Sigmoid colon (tissue), 7 donors: ENCODE measurements around the gene LIPH. TPM values are rescaled to one million over a fixed set of nuclear protein-coding genes. Genes with fewer than 3 reads are reported as not detected.

ENCODE experiments used
- DNase-seq: peaks from one replicate; pipeline ENCODE4 v3.0.0-alpha.2; 2019
- H3K27ac ChIP-seq, 4 donors: fragments of 200-600 bp; sonication (generic); one replicate each; pipeline ENCODE4 v1.5.1; 2016 to 2019; ENCODE audit warnings: mild to moderate bottlenecking in 1 of 4
- H3K27me3 ChIP-seq, 3 donors: fragments of 200-600 bp; sonication (generic); one replicate each; pipeline ENCODE4 v1.5.1; 2019; ENCODE audit warnings: mild to moderate bottlenecking in 1 of 3
- H3K36me3 ChIP-seq, 4 donors: fragments of 200-600 bp; sonication (generic); one replicate each; pipeline ENCODE4 v1.5.1; 2016 to 2019
- H3K4me1 ChIP-seq, 4 donors: fragments of 200-600 bp; sonication (generic); one replicate each; pipeline ENCODE4 v1.5.1; 2017 to 2019
- H3K4me3 ChIP-seq, 4 donors: fragments of 200-600 bp; sonication (generic); one replicate each; pipeline ENCODE4 v1.5.1; 2017 to 2019; ENCODE audit warnings: mild to moderate bottlenecking in 2 of 4, moderate library complexity in 1 of 4
- H3K9me3 ChIP-seq, 4 donors: fragments of 200-600 bp in 3 of 4; sonication (generic) in 3 of 4; one replicate each; pipeline versions ENCODE4 v1.5.1 to v1.6.1; 2013 to 2019
- CTCF ChIP-seq, 4 experiments: fragments of 450-650 bp in 3 of 4; fragments of 200-600 bp in 1 of 4; IDR thresholded peaks; one replicate each; pipeline ENCODE4 v1.5.1; 2016 to 2019; ENCODE audit warnings: antibody characterized with exemption in 4 of 4, mild to moderate bottlenecking in 3 of 4, moderate library complexity in 2 of 4
- EP300 ChIP-seq, 4 donors: sonication (generic); formaldehyde crosslinking; IDR thresholded peaks; one replicate each; pipeline ENCODE4 v1.6.1; 2017; ENCODE audit warnings: antibody characterized with exemption in 4 of 4
- POLR2A ChIP-seq, 2 donors: fragments of 450-650 bp; IDR thresholded peaks; one replicate each; pipeline ENCODE4 v1.6.1; 2016; ENCODE audit warnings: antibody characterized with exemption in 2 of 2, mild to moderate bottlenecking in 2 of 2, moderate library complexity in 2 of 2
- POLR2AphosphoS5 ChIP-seq, 4 donors: sonication (generic); formaldehyde crosslinking; IDR thresholded peaks; one replicate each; pipeline ENCODE4 v1.6.1; 2017; ENCODE audit warnings: antibody characterized with exemption in 4 of 4
- WGBS, 2 donors: extraction: QIAGEN DNeasy Blood & Tissue Kit; methylation state at CpG; one replicate each; pipeline ENCODE4 v1.1.7; 2013; 5-methylcytosine and 5-hydroxymethylcytosine counted together
- intact Hi-C: fragments of 100-400 bp; cut with DNase I; formaldehyde crosslinking; loops from one replicate; pipeline ENCODE4 v1.15.1; 2023
- polyA plus RNA-seq, 3 donors: library from polyadenylated mRNA; stranded (reverse); fragments of 200-250 nt; gene quantifications; one replicate each; pipeline ENCODE4 v1.2.3, GENCODE V29; 2013
- total RNA-seq, 4 donors: library from RNA; depleted of rRNA; stranded (reverse); fragments of >200 nt; gene quantifications; one replicate each; pipeline ENCODE4 v1.1.0, GENCODE V29; 2016
- donor health status: healthy with polysubstance abuse.
- donor health status: Bipolar disorder and iron deficiency.
- donor health status: healthy.

Gene LIPH
- total and polyA plus RNA-seq, 7 donors, result 0.14 to 37.1 (median 16.2) TPM; not detected in 2

GRCh38 chr3:185460719-185461350, 91.6 kb downstream of the LIPH start:
- H3K27ac ChIP-seq, result no peak overlapping the region
- H3K4me3 ChIP-seq, result no peak overlapping the region
- WGBS, 2 donors, result 68 to 81% methylated on average over 6 of the region's 6 CpGs
- intact Hi-C loops, result no loop called here
- H3K9me3 ChIP-seq, result no peaks in the 10 kb centered on the region
- H3K4me1 ChIP-seq, result no peaks in the 10 kb centered on the region
- TF ChIP-seq POLR2AphosphoS5 (IDR thresholded peaks at IDR 0.05), result no peak
- no peak for TF ChIP-seq EP300 (IDR thresholded peaks at IDR 0.05)
- TF ChIP-seq POLR2A (IDR thresholded peaks at IDR 0.05), result no peak
- no peak for TF ChIP-seq CTCF (IDR thresholded peaks at IDR 0.05)
- no peak for DNase-seq
- peaks cover 0 to 41% (median 6%) of the 10 kb centered on the region in 4 donors for H3K36me3 ChIP-seq
- no peaks in the 10 kb centered on the region for H3K27me3 ChIP-seq

- intact Hi-C loops, result no loop called here
- TF ChIP-seq EP300 (IDR thresholded peaks at IDR 0.05), result no peak
- no peak for TF ChIP-seq CTCF (IDR thresholded peaks at IDR 0.05)
- TF ChIP-seq POLR2AphosphoS5 (IDR thresholded peaks at IDR 0.05), result no peak
- no peak for TF ChIP-seq POLR2A (IDR thresholded peaks at IDR 0.05)
- 78 to 86% methylated on average over 5 of the region's 5 CpGs for WGBS, 2 donors
Observed at GRCh38 chr3:185460309-185460708, 92.1 kb downstream of the LIPH start.

GRCh38 chr3:185457376-185457775, 95.0 kb downstream of the LIPH start:
- no peak for TF ChIP-seq POLR2AphosphoS5 (IDR thresholded peaks at IDR 0.05)
- WGBS, 2 donors, result 75 to 81% methylated on average over 2 of the region's 2 CpGs
- no peak overlapping the region for H3K27ac ChIP-seq
- no peaks in the 10 kb centered on the region for H3K9me3 ChIP-seq
- H3K27me3 ChIP-seq, result no peaks in the 10 kb centered on the region
- H3K4me3 ChIP-seq, result no peak overlapping the region
- H3K36me3 ChIP-seq, result peaks cover 0 to 21% (median 0%) of the 10 kb centered on the region in 4 donors
- no peak for DNase-seq
- no peaks in the 10 kb centered on the region for H3K4me1 ChIP-seq
- intact Hi-C loops, result no loop called here

More at GRCh38 chr3:185460309-185460708, 92.1 kb downstream of the LIPH start:
- Histone ChIP-seq H3K4me3 (no peak overlapping the region), H3K36me3 (peaks cover 0 to 37% (median 6%) of the 10 kb centered on the region in 4 donors), H3K27me3 (no peaks in the 10 kb centered on the region), H3K4me1 (no peaks in the 10 kb centered on the region), H3K27ac (no peak overlapping the region), H3K9me3 (no peaks in the 10 kb centered on the region)
- no peak for DNase-seq

Other genes with a start within 250 kb of the LIPH start
- 10 to 100 TPM; 24.5 to 26.9 (median 25.9) TPM for gene MAP3K13, start 189.5 kb downstream of the LIPH start, total RNA-seq
- gene MAP3K13, start 189.5 kb downstream of the LIPH start, polyA plus RNA-seq, result 10 to 100 TPM; 21.7 to 64.7 (median 53.5) TPM
- gene TMEM41A, start 53.6 kb downstream of the LIPH start, total RNA-seq, result 1 to 10 TPM; 8.2 to 10.0 (median 9.1) TPM
- gene TMEM41A, start 53.6 kb downstream of the LIPH start, polyA plus RNA-seq, result 10 to 100 TPM in 1 of 3 donors, 1 to 10 TPM in 2; 3.0 to 10.4 (median 3.7) TPM
- 10 to 100 TPM; 24.8 to 28.5 (median 26.7) TPM for gene SENP2, start 33.7 kb upstream of the LIPH start, total RNA-seq
- gene SENP2, start 33.7 kb upstream of the LIPH start, polyA plus RNA-seq, result 10 to 100 TPM in 2 of 3 donors, 1 to 10 TPM in 1; 9.0 to 14.9 (median 11.1) TPM